GM18505 (cell line): Measurements from ENCODE around the gene KCNQ1.

Experiments used
- ATAC-seq: cut with Tn5 transposase; IDR thresholded peaks from one replicate; pipeline ENCODE4 v1.9.1; 2021; ENCODE audit not compliant: unreplicated experiment
- POLR2A ChIP-seq: IDR thresholded peaks from 4 replicates; pipeline ENCODE4 v1.6.1; 2011; ENCODE audit warnings: borderline replicate concordance; ENCODE audit not compliant: insufficient read depth, insufficient read length; ENCODE audit errors: extremely low read depth

The KCNQ1 gene

GRCh38 chr11:2760196-2760871 lies 315.5 kb downstream of the KCNQ1 start:
- TF ChIP-seq POLR2A = no peak
- ATAC-seq = no peak

GRCh38 chr11:2761131-2762030 lies 316.6 kb downstream of the KCNQ1 start:
- no peak for ATAC-seq
- no peak for TF ChIP-seq POLR2A

GRCh38 chr11:2762031-2762380 lies 317.2 kb downstream of the KCNQ1 start:
- no peak for ATAC-seq
- TF ChIP-seq POLR2A = no peak

- no peak for ATAC-seq
- TF ChIP-seq POLR2A = no peak
Measured at GRCh38 chr11:2762451-2762850, 317.6 kb downstream of the KCNQ1 start.

GRCh38 chr11:2763984-2764383 lies 319.2 kb downstream of the KCNQ1 start:
- ATAC-seq = no peak
- TF ChIP-seq POLR2A = no peak

- no peak for TF ChIP-seq POLR2A
- no peak for ATAC-seq
Measured at GRCh38 chr11:2765491-2765890, 320.7 kb downstream of the KCNQ1 start.

GRCh38 chr11:2766166-2766565 lies 321.4 kb downstream of the KCNQ1 start:
- no peak for ATAC-seq
- no peak for TF ChIP-seq POLR2A

- ATAC-seq = no peak
- no peak for TF ChIP-seq POLR2A
Measured at GRCh38 chr11:2767071-2767470, 322.3 kb downstream of the KCNQ1 start.

GRCh38 chr11:2767801-2768200 lies 323.0 kb downstream of the KCNQ1 start:
- TF ChIP-seq POLR2A = no peak
- ATAC-seq = no peak

GRCh38 chr11:2768471-2769408 lies 323.9 kb downstream of the KCNQ1 start:
- no peak for TF ChIP-seq POLR2A

GRCh38 chr11:2769409-2770095 lies 324.7 kb downstream of the KCNQ1 start:
- no peak for TF ChIP-seq POLR2A
- no peak for ATAC-seq

More at GRCh38 chr11:2768471-2769408, 323.9 kb downstream of the KCNQ1 start:
- no peak for ATAC-seq

GRCh38 chr11:2770096-2770751 lies 325.4 kb downstream of the KCNQ1 start:
- no peak for TF ChIP-seq POLR2A
- no peak for ATAC-seq
